Body of pancreas (tissue), 4 donors: ENCODE data around the gene DNTT.

Experiments
- CTCF ChIP-seq, 7 experiments: fragments of 450-650 bp in 4 of 7; fragments of 200-600 bp in 3 of 7; sonication (generic) in 3 of 7; IDR thresholded peaks; one replicate each; pipeline ENCODE4 v1.5.1; 2016 to 2019; ENCODE audit warnings: antibody characterized with exemption in 7 of 7
- POLR2A ChIP-seq, 3 donors: fragments of 450-650 bp; IDR thresholded peaks; one replicate each; pipeline ENCODE4 v1.6.1; 2016; ENCODE audit warnings: antibody characterized with exemption in 3 of 3, mild to moderate bottlenecking in 2 of 3

DNA sequence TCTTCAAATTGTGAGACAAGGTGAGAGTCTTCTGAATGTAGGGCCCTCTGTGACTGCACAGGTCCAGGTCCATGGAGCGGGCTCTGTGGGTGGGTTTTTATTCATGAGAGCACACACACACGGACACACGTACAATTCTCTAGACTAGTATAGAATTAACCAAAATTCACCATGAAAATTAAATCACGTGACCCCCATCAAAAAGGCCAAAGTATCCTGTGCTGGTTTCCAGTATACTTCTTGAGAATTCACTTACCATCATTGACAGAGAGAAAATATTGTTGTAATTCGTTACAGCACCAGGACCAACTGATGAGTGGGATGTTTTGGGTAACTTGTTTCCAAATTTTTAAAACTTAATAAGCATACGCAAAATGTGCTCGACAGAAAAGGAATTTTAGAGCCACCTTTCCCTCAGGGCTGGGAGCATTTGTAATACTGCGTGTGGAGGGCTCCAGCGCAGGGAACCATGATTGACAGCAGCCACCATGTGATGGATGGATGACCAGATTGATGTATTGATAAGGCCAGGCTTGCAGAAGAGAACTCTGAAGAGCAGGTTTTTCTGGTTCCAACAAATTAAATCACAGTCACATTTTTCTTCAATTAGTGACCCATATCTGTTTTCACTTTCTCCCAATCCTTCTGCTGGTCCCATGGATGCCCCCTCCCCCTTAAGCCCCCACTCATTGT is 14.9 kb upstream of the DNTT start:
- TF ChIP-seq POLR2A (IDR thresholded peaks at IDR 0.05) (no peak), CTCF (IDR thresholded peaks at IDR 0.05) (no peak)
